SK-N-SH (cell line): ENCODE results near the gene MYLK. TPM values are rescaled to one million over a fixed set of nuclear protein-coding genes. Genes with fewer than 3 reads are reported as not detected.
A peak's percentile ranks its signal among the peaks of the same experiment; 100 is the strongest.

Source experiments
- CTCF ChIA-PET: fragments of 300-600, 350-600 bp; formaldehyde crosslinking; extraction: SDS; loops from one replicate; lab custom pipeline; 2021; lab: Yijun Ruan, JAX
- POLR2A ChIA-PET: fragments of 350-600 bp; sonication (Branson Sonifier 250); formaldehyde crosslinking; extraction: SDS; loops from one replicate; lab custom pipeline; 2020; ENCODE audit warnings: antibody characterized with exemption, inconsistent platforms; lab: Yijun Ruan, JAX
- DNase-seq: peaks from one replicate; pipeline ENCODE4 v3.0.0; 2012
- H2AFZ ChIP-seq: fragments of 200-600 bp; sonication (generic); 2 replicates; pipeline ENCODE4 v1.8.1; 2016; ENCODE audit warnings: antibody characterized with exemption, mild to moderate bottlenecking, low read depth
- H3F3A ChIP-seq: fragments of 200-600 bp; sonication (generic); replicated peaks from 2 replicates; pipeline ENCODE3; 2016; ENCODE audit warnings: antibody characterized with exemption, mild to moderate bottlenecking; ENCODE audit not compliant: insufficient read depth
- H3K27ac ChIP-seq, 2 experiments: fragments of 200-500 bp in 1 of 2; fragments of 200-600 bp in 1 of 2; sonication (Bioruptor generic) in 1 of 2; sonication (generic), shearing (Covaris generic) in 1 of 2; 2 replicates each; pipeline versions ENCODE4 v1.5.1 to v1.6.1; 2014 to 2016; ENCODE audit warnings: low read depth in 2 of 2, inconsistent platforms in 1 of 2, low read length in 1 of 2, mild to moderate bottlenecking in 1 of 2, mixed read lengths in 1 of 2
- H3K27me3 ChIP-seq: fragments of 200-600 bp; sonication (generic), shearing (Covaris generic); 2 replicates; pipeline ENCODE4 v1.6.1; 2016; ENCODE audit warnings: mixed run types; ENCODE audit not compliant: insufficient read depth
- H3K36me3 ChIP-seq, 2 experiments: fragments of 200-500 bp in 1 of 2; fragments of 200-600 bp in 1 of 2; sonication (Bioruptor generic) in 1 of 2; sonication (generic) in 1 of 2; replicated peaks in 1 of 2; 2 replicates each; pipeline versions ENCODE3 to v1.5.1; 2014 to 2016; ENCODE audit warnings: low read length in 1 of 2, mild to moderate bottlenecking in 1 of 2; ENCODE audit not compliant: insufficient read depth in 2 of 2, control insufficient read depth in 1 of 2
- H3K4me1 ChIP-seq, 2 experiments: fragments of 200-500 bp in 1 of 2; fragments of 200-600 bp in 1 of 2; sonication (Bioruptor generic) in 1 of 2; sonication (generic), shearing (Covaris generic) in 1 of 2; 2 replicates each; pipeline versions ENCODE4 v1.5.1 to v1.6.1; 2014 to 2016; ENCODE audit warnings: low read depth in 1 of 2, low read length in 1 of 2, mixed run types in 1 of 2; ENCODE audit not compliant: insufficient read depth in 2 of 2, control insufficient read depth in 1 of 2
- H3K4me2 ChIP-seq: fragments of 200-600 bp; sonication (generic), shearing (Covaris generic); 2 replicates; pipeline ENCODE4 v1.6.1; 2017; ENCODE audit warnings: mixed run types
- H3K4me3 ChIP-seq, 2 experiments: fragments of 200-500 bp in 1 of 2; fragments of 200-600 bp in 1 of 2; sonication (Bioruptor generic) in 1 of 2; sonication (generic), shearing (Covaris generic) in 1 of 2; 2 replicates each; pipeline versions ENCODE4 v1.5.1 to v1.8.1; 2014 to 2016; ENCODE audit warnings: low read depth in 2 of 2, inconsistent platforms in 1 of 2, low read length in 1 of 2, mild to moderate bottlenecking in 1 of 2, mixed read lengths in 1 of 2, moderate library complexity in 1 of 2
- H3K79me2 ChIP-seq: fragments of 200-600 bp; sonication (generic); 2 replicates; pipeline ENCODE4 v1.8.1; 2017; ENCODE audit warnings: mild to moderate bottlenecking; ENCODE audit not compliant: insufficient read depth
- H3K9ac ChIP-seq: fragments of 200-600 bp; sonication (generic); 2 replicates; pipeline ENCODE4 v1.6.1; 2017; ENCODE audit warnings: mixed run types
- H3K9me2 ChIP-seq: fragments of 200-600 bp; sonication (generic); 2 replicates; pipeline ENCODE4 v1.6.1; 2017; ENCODE audit warnings: mixed run types
- H3K9me3 ChIP-seq: fragments of 200-600 bp; sonication (generic); 2 replicates; pipeline ENCODE4 v1.6.1; 2017; ENCODE audit warnings: mixed run types, mild to moderate bottlenecking, moderate library complexity
- H4K20me1 ChIP-seq: fragments of 200-600 bp; sonication (generic); 2 replicates; pipeline ENCODE4 v1.6.1; 2017; ENCODE audit warnings: mild to moderate bottlenecking, mixed run types; ENCODE audit not compliant: insufficient read depth
- CTCF ChIP-seq: fragments of 200-600 bp; sonication (generic); IDR thresholded peaks from 2 replicates; pipeline ENCODE4 v1.6.1; 2017; ENCODE audit warnings: antibody characterized with exemption, mild to moderate bottlenecking, moderate library complexity
- ELF1 ChIP-seq: IDR thresholded peaks from 2 replicates; pipeline ENCODE4 v1.4.0; 2012
- EP300 ChIP-seq, 2 experiments: IDR thresholded peaks; 2 replicates each; pipeline versions ENCODE4 v1.4.0 to v1.6.1; 2012; ENCODE audit warnings: borderline replicate concordance in 1 of 2, low read depth in 1 of 2, low read length in 1 of 2
- EZH2phosphoT487 ChIP-seq: fragments of 200-600 bp; sonication (generic); IDR thresholded peaks from 2 replicates; pipeline ENCODE4 v1.6.1; 2017; ENCODE audit warnings: low read depth, mixed run types, mild to moderate bottlenecking, antibody characterized with exemption, moderate library complexity, borderline replicate concordance
- FOXM1 ChIP-seq: IDR thresholded peaks from 2 replicates; pipeline ENCODE4 v1.4.0; 2012; ENCODE audit warnings: low read depth, mild to moderate bottlenecking
- GABPA ChIP-seq: IDR thresholded peaks from 2 replicates; pipeline ENCODE4 v1.4.0; 2012; ENCODE audit warnings: low read depth, mild to moderate bottlenecking
- GATA2 ChIP-seq: sonication (generic); formaldehyde crosslinking; IDR thresholded peaks from 2 replicates; pipeline ENCODE4 v1.5.0; 2020; ENCODE audit warnings: mild to moderate bottlenecking, missing genetic modification reagents
- JUND ChIP-seq: IDR thresholded peaks from 2 replicates; pipeline ENCODE4 v1.4.0; 2012
- MXI1 ChIP-seq: IDR thresholded peaks from 2 replicates; pipeline ENCODE4 v1.6.1; 2012; ENCODE audit warnings: mild to moderate bottlenecking, low read depth, low read length, improper control_type of control experiment
- NFIC ChIP-seq: IDR thresholded peaks from 2 replicates; pipeline ENCODE4 v1.4.0; 2012; ENCODE audit warnings: borderline replicate concordance
- NRF1 ChIP-seq: IDR thresholded peaks from 2 replicates; pipeline ENCODE4 v1.6.1; 2012; ENCODE audit warnings: low read depth, mild to moderate bottlenecking, low read length
- POLR2AphosphoS5 ChIP-seq: IDR thresholded peaks from 2 replicates; pipeline ENCODE4 v1.6.1; 2012; ENCODE audit warnings: low read depth, low read length
- RAD21 ChIP-seq: IDR thresholded peaks from 2 replicates; pipeline ENCODE4 v1.6.1; 2012; ENCODE audit warnings: mild to moderate bottlenecking, low read length
- RXRA ChIP-seq: IDR thresholded peaks from 2 replicates; pipeline ENCODE4 v1.4.0; 2012; ENCODE audit warnings: low read depth, mild to moderate bottlenecking, borderline replicate concordance
- SMC3 ChIP-seq: IDR thresholded peaks from 2 replicates; pipeline ENCODE4 v1.6.1; 2012; ENCODE audit warnings: low read depth, low read length, improper control_type of control experiment
- TAF1 ChIP-seq: IDR thresholded peaks from 2 replicates; pipeline ENCODE4 v1.6.1; 2012; ENCODE audit warnings: low read depth, mild to moderate bottlenecking, low read length, moderate library complexity, borderline replicate concordance
- TEAD4 ChIP-seq: IDR thresholded peaks from 2 replicates; pipeline ENCODE4 v1.4.0; 2012; ENCODE audit warnings: mild to moderate bottlenecking, borderline replicate concordance; ENCODE audit not compliant: insufficient read depth
- USF1 ChIP-seq: IDR thresholded peaks from 2 replicates; pipeline ENCODE4 v1.4.0; 2012; ENCODE audit warnings: low read depth, borderline replicate concordance
- USF2 ChIP-seq: fragments of 150-350 bp; IDR thresholded peaks from 2 replicates; pipeline ENCODE4 v1.6.1; 2017; ENCODE audit warnings: antibody characterized with exemption, low read length, low read depth, borderline replicate concordance
- YY1 ChIP-seq: IDR thresholded peaks from 2 replicates; pipeline ENCODE4 v1.4.0; 2012; ENCODE audit warnings: low read depth, mild to moderate bottlenecking
- WGBS: methylation state at CpG from one replicate; pipeline ENCODE4 v1.1.6; 2017; ENCODE audit warnings: low lambda C conversion rate; 5-methylcytosine and 5-hydroxymethylcytosine counted together
- polyA plus RNA-seq, 3 experiments: library from polyadenylated mRNA; depleted of rRNA; stranded (reverse); fragments of >200 nt; gene quantifications; 2 replicates each; pipeline ENCODE4 v1.2.3, GENCODE V29; 2012

MYLK gene
- polyA plus RNA-seq, 1 of the 3 experiments (the other 2 are of a cell fraction): 272 TPM

- H2AFZ ChIP-seq: no peak overlapping the region
- no peaks in the 10 kb centered on the region for H3K9me3 ChIP-seq
- H4K20me1 ChIP-seq: no peaks in the 10 kb centered on the region
- no peak overlapping the region for H3K9ac ChIP-seq
- ChIA-PET POLR2A (no interaction called here), CTCF (interaction anchor here (1.5 kb wide), 1 partner anchor 14 kb away, joined by 3 read pairs; no protein-coding TSS in a partner anchor)
- no peaks in the 10 kb centered on the region for H3K9me2 ChIP-seq
- peaks cover 47% of the 10 kb centered on the region for H3F3A ChIP-seq
- H3K36me3 ChIP-seq: peaks cover 10 to 41% of the 10 kb centered on the region in 2 experiments
- no peak overlapping the region for H3K4me3 ChIP-seq
- H3K4me1 ChIP-seq: peaks cover 33 to 53% of the 10 kb centered on the region in 2 experiments
- TF ChIP-seq USF2 (no peak), MXI1 (no peak), EP300 (IDR thresholded peaks at IDR 0.05; ENCODE audit: borderline replicate concordance in 1 of 2, low read depth in 1 of 2, low read length in 1 of 2) (no peak), SMC3 (no peak), TEAD4 (no peak), USF1 (no peak), NFIC (no peak), YY1 (no peak), RAD21 (no peak), NRF1 (no peak), RXRA (no peak), GABPA (no peak), JUND (no peak)
- 96% methylated on average over 3 of the region's 4 CpGs for WGBS
- H3K4me2 ChIP-seq: no peak overlapping the region
- no peaks in the 10 kb centered on the region for H3K27me3 ChIP-seq
- DNase-seq: no peak
- H3K27ac ChIP-seq: peak overlapping the region; percentile 45 to 74; a peak in 3 of 4 replicates
- H3K79me2 ChIP-seq: peaks cover 58% of the 10 kb centered on the region
Measured at GRCh38 chr3:123759871-123760270, 124.3 kb downstream of the MYLK start.

GRCh38 chr3:123759311-123759710 is 124.8 kb downstream of the MYLK start:
- peaks cover 34 to 57% of the 10 kb centered on the region in 2 experiments for H3K4me1 ChIP-seq
- H3F3A ChIP-seq: peaks cover 48% of the 10 kb centered on the region
- no peaks in the 10 kb centered on the region for H4K20me1 ChIP-seq
- 48% methylated on average over 3 of the region's 3 CpGs for WGBS
- ChIA-PET CTCF (interaction anchor here (1.5 to 1.8 kb wide), 2 partner anchors 10 to 14 kb away, joined by 3 to 5 read pairs; no protein-coding TSS in a partner anchor), POLR2A (no interaction called here)
- no peak overlapping the region for H3K4me3 ChIP-seq
- peak overlapping the region; percentile 32; the same call in 1 of the 2 replicates for H3K4me2 ChIP-seq
- H3K9ac ChIP-seq: no peak overlapping the region
- no peak for DNase-seq
- H3K9me2 ChIP-seq: no peaks in the 10 kb centered on the region
- H3K27me3 ChIP-seq: no peaks in the 10 kb centered on the region
- no peak overlapping the region for H2AFZ ChIP-seq
- peak overlapping the region; percentile 45 to 74 for H3K27ac ChIP-seq
- H3K79me2 ChIP-seq: peaks cover 60% of the 10 kb centered on the region
- no peaks in the 10 kb centered on the region for H3K9me3 ChIP-seq
- H3K36me3 ChIP-seq: peaks cover 8 to 36% of the 10 kb centered on the region in 2 experiments
- no peak for TF ChIP-seq TEAD4
- no peak for TF ChIP-seq EZH2phosphoT487
- no peak for TF ChIP-seq ELF1
- TF ChIP-seq NRF1: no peak
- peak; percentile 24; the same call in 1 of the 2 replicates for TF ChIP-seq JUND
- no peak for TF ChIP-seq GABPA
- no peak for TF ChIP-seq GATA2 (CRISPR knock-in tag)
- no peak; the same call in 1 of the 2 replicates for TF ChIP-seq POLR2AphosphoS5
- TF ChIP-seq USF2: no peak
- no peak for TF ChIP-seq TAF1
- 0 out of 2 replicates have a peak, but pooled peaks have one; percentile 51 for TF ChIP-seq FOXM1
- no peak for TF ChIP-seq CTCF
